OCI-LY7 (cell line): Measurements from ENCODE around the gene MBTPS1. TPM values are rescaled to one million over a fixed set of nuclear protein-coding genes. Genes with fewer than 3 reads are reported as not detected.

Experiments
- BruUV-seq: library from RNA; stranded (reverse); fragments of 400-500 nt; replicated peaks from 2 replicates; lab custom pipeline; 2021; lab: Mats Ljungman, UMichigan
- CTCF ChIA-PET: fragments of 300-600 bp; sonication (Branson Sonifier 250); formaldehyde crosslinking; loops from one replicate; lab custom pipeline; 2022; ENCODE audit warnings: antibody characterized with exemption; ENCODE audit not compliant: unreplicated experiment; lab: Charles Lee
- POLR2A ChIA-PET: fragments of 300-600 bp; sonication (Branson Sonifier 250); formaldehyde crosslinking; loops from one replicate; lab custom pipeline; 2022; ENCODE audit warnings: antibody characterized with exemption; lab: Charles Lee
- DNase-seq: peaks from one replicate; pipeline ENCODE4 v3.0.0-alpha.2; 2015; ENCODE audit warnings: low spot score
- H2AFZ ChIP-seq: fragments of 200-600 bp; sonication (generic), shearing (Covaris generic); 2 replicates; pipeline ENCODE4 v1.6.1; 2014; ENCODE audit warnings: mild to moderate bottlenecking, antibody characterized with exemption, low read length, moderate library complexity
- H3K27ac ChIP-seq: fragments of 200-600 bp; sonication (generic); 2 replicates; pipeline ENCODE4 v1.5.1; 2014; ENCODE audit warnings: mixed run types, low read depth, mild to moderate bottlenecking, moderate library complexity, low read length, inconsistent platforms; ENCODE audit not compliant: poor library complexity, severe bottlenecking
- H3K36me3 ChIP-seq: fragments of 200-600 bp; sonication (generic); 2 replicates; pipeline ENCODE4 v1.6.1; 2014; ENCODE audit warnings: mild to moderate bottlenecking, antibody characterized with exemption, low read length, moderate library complexity, mixed read lengths; ENCODE audit not compliant: insufficient read depth
- H3K4me1 ChIP-seq: fragments of 200-600 bp; sonication (generic); 2 replicates; pipeline ENCODE4 v1.5.1; 2014; ENCODE audit warnings: mild to moderate bottlenecking, low read length; ENCODE audit not compliant: insufficient read depth, poor library complexity, severe bottlenecking
- H3K4me2 ChIP-seq: fragments of 200-600 bp; sonication (generic); 2 replicates; pipeline ENCODE4 v1.6.1; 2014; ENCODE audit warnings: mild to moderate bottlenecking, low read length
- H3K4me3 ChIP-seq: fragments of 200-600 bp; sonication (generic); 2 replicates; pipeline ENCODE4 v1.5.1; 2014; ENCODE audit warnings: mild to moderate bottlenecking, low read depth, low read length; ENCODE audit not compliant: poor library complexity, severe bottlenecking
- H3K79me2 ChIP-seq: fragments of 200-600 bp; sonication (generic); 2 replicates; pipeline ENCODE4 v1.6.1; 2016; ENCODE audit warnings: low read depth, mild to moderate bottlenecking, low read length, moderate library complexity, mixed read lengths; ENCODE audit not compliant: insufficient read depth
- H3K9me2 ChIP-seq: fragments of 200-600 bp; sonication (generic); 2 replicates; pipeline ENCODE4 v1.6.1; 2016; ENCODE audit warnings: mild to moderate bottlenecking, low read length, mixed read lengths; ENCODE audit not compliant: insufficient read depth
- H3K9me3 ChIP-seq: fragments of 200-600 bp; sonication (generic); 2 replicates; pipeline ENCODE4 v1.6.1; 2014; ENCODE audit warnings: mild to moderate bottlenecking, mixed run types, low read length, mixed read lengths
- H4K20me1 ChIP-seq: fragments of 200-600 bp; sonication (generic); 2 replicates; pipeline ENCODE4 v1.6.1; 2014; ENCODE audit warnings: mild to moderate bottlenecking, antibody characterized with exemption, low read length, moderate library complexity, mixed read lengths; ENCODE audit not compliant: insufficient read depth
- CTCF ChIP-seq: fragments of 200-600 bp; sonication (generic); conservative IDR thresholded peaks from 2 replicates; pipeline ENCODE4 v1.5.1; 2014; ENCODE audit warnings: mild to moderate bottlenecking, antibody characterized with exemption, low read length, moderate library complexity, mixed read lengths
- EZH2phosphoT487 ChIP-seq: fragments of 200-600 bp; sonication (generic); IDR thresholded peaks from 2 replicates; pipeline ENCODE4 v1.6.1; 2018; ENCODE audit warnings: low read depth, borderline replicate concordance, mild to moderate bottlenecking, mixed run types, antibody characterized with exemption, low read length, moderate library complexity, mixed read lengths
- intact Hi-C: fragments of 100-400 bp; cut with micrococcal nuclease; formaldehyde crosslinking; loops from one replicate; pipeline ENCODE4 v1.10.0; 2022; ENCODE audit not compliant: unreplicated experiment
- total RNA-seq, 2 experiments: library from RNA; depleted of rRNA in 1 of 2; stranded (reverse); fragments of >200 nt in 1 of 2; shearing (Covaris generic) in 1 of 2; gene quantifications; 2 replicates each; pipeline ENCODE4 v1.2.3, GENCODE V29; 2014 to 2022

The MBTPS1 gene
- total RNA-seq, 2 experiments from 2014 or later, result 49.6 to 65.2 TPM

- H3K4me3 ChIP-seq, result no peak overlapping the region
- H3K4me2 ChIP-seq, result no peak overlapping the region
- POLR2A ChIA-PET, result no interaction called here
- H3K27ac ChIP-seq, result no peak overlapping the region
- H3K9me2 ChIP-seq, result no peaks in the 10 kb centered on the region
- peaks cover 90% of the 10 kb centered on the region for H3K36me3 ChIP-seq
- H2AFZ ChIP-seq, result no peak overlapping the region
- CTCF ChIA-PET, result no interaction called here
- no peaks in the 10 kb centered on the region for H3K9me3 ChIP-seq
- BruUV-seq, result no TSS peak
- H3K79me2 ChIP-seq, result no peaks in the 10 kb centered on the region
- no peaks in the 10 kb centered on the region for H3K4me1 ChIP-seq
- no peaks in the 10 kb centered on the region for H4K20me1 ChIP-seq
- peak; percentile 34 for DNase-seq
- intact Hi-C loops, result no loop called here
- no peak for TF ChIP-seq EZH2phosphoT487
- peak; percentile 88 for TF ChIP-seq CTCF
These were observed 53.8 kb downstream of the MBTPS1 start for GRCh38 chr16:84062734-84063640.

- peaks cover 89% of the 10 kb centered on the region for H3K36me3 ChIP-seq
- no peak for DNase-seq
- H3K27ac ChIP-seq, result no peak overlapping the region
- intact Hi-C loops, result no loop called here
- TF ChIP-seq CTCF (no peak), EZH2phosphoT487 (no peak)
- BruUV-seq, result no TSS peak
- no peaks in the 10 kb centered on the region for H3K9me3 ChIP-seq
- no peak overlapping the region for H2AFZ ChIP-seq
- ChIA-PET POLR2A (interaction anchor here (1.2 kb wide), 2 partner anchors 9 to 67 kb away, joined by 3 to 4 read pairs; no protein-coding TSS in a partner anchor), CTCF (no interaction called here)
- no peak overlapping the region for H3K4me2 ChIP-seq
- H3K79me2 ChIP-seq, result no peaks in the 10 kb centered on the region
- no peaks in the 10 kb centered on the region for H3K4me1 ChIP-seq
- no peak overlapping the region for H3K4me3 ChIP-seq
- H4K20me1 ChIP-seq, result no peaks in the 10 kb centered on the region
- no peaks in the 10 kb centered on the region for H3K9me2 ChIP-seq
These were observed 55.4 kb downstream of the MBTPS1 start for GRCh38 chr16:84061236-84061819.
